ENCODE measurements around the gene COL4A2. TPM values are rescaled to one million over a fixed set of nuclear protein-coding genes. Genes with fewer than 3 reads are reported as not detected.

The COL4A2 gene
- total RNA-seq, 1 experiment from 2014 or later, result 1.6 TPM

DNA sequence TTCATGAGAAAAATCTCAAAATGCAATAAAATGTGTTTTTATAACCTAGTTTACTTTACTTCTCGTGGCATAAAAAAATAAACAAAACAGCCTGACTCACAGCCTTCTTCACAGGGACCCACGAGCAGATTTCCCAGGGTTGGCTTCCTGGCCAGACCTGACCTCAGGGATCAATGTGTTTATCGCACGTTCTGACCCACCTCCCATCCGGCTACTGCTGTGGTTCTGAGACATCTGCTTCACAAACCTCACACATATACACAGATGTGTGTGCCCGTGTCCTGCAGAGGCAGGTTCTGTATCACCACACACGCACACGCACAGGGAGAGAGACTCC lies 118.3 kb downstream of the COL4A2 start:
- ChIA-PET POLR2A (no interaction called here), CTCF (no interaction called here), RAD21 (ENCODE audit: low non-redundant PET in 1 of 2, low total read pairs in 2 of 2, uncharacterized antibody in 2 of 2, unreplicated experiment in 2 of 2) (no interaction called here)
- H3K9ac ChIP-seq (ENCODE audit: low read length), result no peak overlapping the region
- H3K36me3 ChIP-seq (ENCODE audit: control insufficient read depth in 1 of 2, insufficient read depth in 2 of 2, low read length in 2 of 2), result no peaks in the 10 kb centered on the region
- DNase-seq (ENCODE audit: low read depth, low spot score) (no peak), ATAC-seq (no peak)
- H2AFZ ChIP-seq (ENCODE audit: low read depth, low read length, poor library complexity, severe bottlenecking), result no peak overlapping the region
- TF ChIP-seq RAD21 (IDR thresholded peaks at IDR 0.05; ENCODE audit: low read depth) (no peak), EGR1 (IDR thresholded peaks at IDR 0.05; ENCODE audit: low read depth) (no peak), CBX3 (IDR thresholded peaks at IDR 0.05; ENCODE audit: low read depth) (no peak), JUND (IDR thresholded peaks at IDR 0.05) (no peak), SP1 (IDR thresholded peaks at IDR 0.05; ENCODE audit: low read depth) (no peak)
- no peaks in the 10 kb centered on the region for H3K4me1 ChIP-seq (ENCODE audit: control insufficient read depth in 1 of 2, insufficient read depth in 2 of 2, low read length in 2 of 2)
- H3K4me2 ChIP-seq (ENCODE audit: low read length), result no peak overlapping the region
- no peaks in the 10 kb centered on the region for H3K9me3 ChIP-seq (ENCODE audit: control insufficient read depth in 1 of 2, insufficient read depth in 1 of 2, low read depth in 1 of 2, low read length in 2 of 2)
- no peaks in the 10 kb centered on the region for H3K27me3 ChIP-seq (ENCODE audit: insufficient read depth, low read length)
- H4K20me1 ChIP-seq (ENCODE audit: insufficient read depth), result no peaks in the 10 kb centered on the region
- intact Hi-C loops (cut with micrococcal nuclease), result no loop called here
- no peak overlapping the region for H3K27ac ChIP-seq (ENCODE audit: low read depth, low read length)
- BruUV-seq (replicated peaks), result no TSS peak
- H3K9me2 ChIP-seq (ENCODE audit: insufficient read depth), result no peaks in the 10 kb centered on the region
- no peak overlapping the region for H3K4me3 ChIP-seq (replicated peaks in 1 of 2; ENCODE audit: low read depth in 1 of 2, low read length in 2 of 2)
- H3K79me2 ChIP-seq (ENCODE audit: insufficient read depth, low read length), result no peaks in the 10 kb centered on the region

GRCh38 chr13:110426735-110427134 lies 119.7 kb downstream of the COL4A2 start:
- Histone ChIP-seq H3K4me3 (replicated peaks in 1 of 2; ENCODE audit: low read depth in 1 of 2, low read length in 2 of 2) (no peak overlapping the region), H3K79me2 (ENCODE audit: insufficient read depth, low read length) (no peaks in the 10 kb centered on the region), H3K9me3 (ENCODE audit: control insufficient read depth in 1 of 2, insufficient read depth in 1 of 2, low read depth in 1 of 2, low read length in 2 of 2) (no peaks in the 10 kb centered on the region), H3K9ac (ENCODE audit: low read length) (no peak overlapping the region), H4K20me1 (ENCODE audit: insufficient read depth) (no peaks in the 10 kb centered on the region), H3K27ac (ENCODE audit: low read depth, low read length) (no peak overlapping the region), H3K36me3 (ENCODE audit: control insufficient read depth in 1 of 2, insufficient read depth in 2 of 2, low read length in 2 of 2) (no peaks in the 10 kb centered on the region), H2AFZ (ENCODE audit: low read depth, low read length, poor library complexity, severe bottlenecking) (no peak overlapping the region), H3K4me2 (ENCODE audit: low read length) (no peak overlapping the region), H3K9me2 (ENCODE audit: insufficient read depth) (no peaks in the 10 kb centered on the region), H3K4me1 (ENCODE audit: control insufficient read depth in 1 of 2, insufficient read depth in 2 of 2, low read length in 2 of 2) (no peaks in the 10 kb centered on the region), H3K27me3 (ENCODE audit: insufficient read depth, low read length) (no peaks in the 10 kb centered on the region)
- CTCF ChIA-PET, result no interaction called here
- RAD21 ChIA-PET (ENCODE audit: low non-redundant PET in 1 of 2, low total read pairs in 2 of 2, uncharacterized antibody in 2 of 2, unreplicated experiment in 2 of 2), result no interaction called here
- ATAC-seq, result no peak
- TF ChIP-seq EZH2 (IDR thresholded peaks at IDR 0.05) (no peak), CBX3 (IDR thresholded peaks at IDR 0.05; ENCODE audit: low read depth) (no peak), RAD21 (IDR thresholded peaks at IDR 0.05; ENCODE audit: low read depth) (no peak), SRF (IDR thresholded peaks at IDR 0.05; ENCODE audit: low read depth) (no peak), SP1 (IDR thresholded peaks at IDR 0.05; ENCODE audit: low read depth) (no peak), YY1 (IDR thresholded peaks at IDR 0.05; ENCODE audit: extremely low read depth, insufficient replicate concordance, low read depth, low read length) (no peak), ELF1 (IDR thresholded peaks at IDR 0.05; ENCODE audit: borderline replicate concordance, low read depth) (no peak), POLR2AphosphoS5 (IDR thresholded peaks at IDR 0.05; ENCODE audit: low read depth, low read length) (no peak), ZNF274 (IDR thresholded peaks at IDR 0.05; ENCODE audit: low read depth, low read length) (no peak), JUND (IDR thresholded peaks at IDR 0.05) (no peak)
- TF ChIP-seq, protein P1, sequence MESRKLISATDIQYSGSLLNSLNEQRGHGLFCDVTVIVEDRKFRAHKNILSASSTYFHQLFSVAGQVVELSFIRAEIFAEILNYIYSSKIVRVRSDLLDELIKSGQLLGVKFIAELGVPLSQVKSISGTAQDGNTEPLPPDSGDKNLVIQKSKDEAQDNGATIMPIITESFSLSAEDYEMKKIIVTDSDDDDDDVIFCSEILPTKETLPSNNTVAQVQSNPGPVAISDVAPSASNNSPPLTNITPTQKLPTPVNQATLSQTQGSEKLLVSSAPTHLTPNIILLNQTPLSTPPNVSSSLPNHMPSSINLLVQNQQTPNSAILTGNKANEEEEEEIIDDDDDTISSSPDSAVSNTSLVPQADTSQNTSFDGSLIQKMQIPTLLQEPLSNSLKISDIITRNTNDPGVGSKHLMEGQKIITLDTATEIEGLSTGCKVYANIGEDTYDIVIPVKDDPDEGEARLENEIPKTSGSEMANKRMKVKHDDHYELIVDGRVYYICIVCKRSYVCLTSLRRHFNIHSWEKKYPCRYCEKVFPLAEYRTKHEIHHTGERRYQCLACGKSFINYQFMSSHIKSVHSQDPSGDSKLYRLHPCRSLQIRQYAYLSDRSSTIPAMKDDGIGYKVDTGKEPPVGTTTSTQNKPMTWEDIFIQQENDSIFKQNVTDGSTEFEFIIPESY (IDR thresholded peaks at IDR 0.05; ENCODE audit: extremely low read depth, insufficient replicate concordance, low read length), result no peak
- intact Hi-C loops (cut with micrococcal nuclease), result no loop called here
- POLR2A ChIA-PET, result no interaction called here
- no TSS peak for BruUV-seq (replicated peaks)
- no peak for DNase-seq (ENCODE audit: low read depth, low spot score)
